Epithelial cell of alveolus of lung (primary cell): Measurements from ENCODE around the gene DLEU7. TPM values are rescaled to one million over a fixed set of nuclear protein-coding genes. Genes with fewer than 3 reads are reported as not detected.

Experiments used
- total RNA-seq: library from RNA; depleted of rRNA; stranded (reverse); fragments of >200 nt; gene quantifications from 2 replicates; pipeline ENCODE4 v1.2.1, GENCODE V29; 2015

Gene DLEU7
- total RNA-seq, result not detected in 2 replicates

DNA sequence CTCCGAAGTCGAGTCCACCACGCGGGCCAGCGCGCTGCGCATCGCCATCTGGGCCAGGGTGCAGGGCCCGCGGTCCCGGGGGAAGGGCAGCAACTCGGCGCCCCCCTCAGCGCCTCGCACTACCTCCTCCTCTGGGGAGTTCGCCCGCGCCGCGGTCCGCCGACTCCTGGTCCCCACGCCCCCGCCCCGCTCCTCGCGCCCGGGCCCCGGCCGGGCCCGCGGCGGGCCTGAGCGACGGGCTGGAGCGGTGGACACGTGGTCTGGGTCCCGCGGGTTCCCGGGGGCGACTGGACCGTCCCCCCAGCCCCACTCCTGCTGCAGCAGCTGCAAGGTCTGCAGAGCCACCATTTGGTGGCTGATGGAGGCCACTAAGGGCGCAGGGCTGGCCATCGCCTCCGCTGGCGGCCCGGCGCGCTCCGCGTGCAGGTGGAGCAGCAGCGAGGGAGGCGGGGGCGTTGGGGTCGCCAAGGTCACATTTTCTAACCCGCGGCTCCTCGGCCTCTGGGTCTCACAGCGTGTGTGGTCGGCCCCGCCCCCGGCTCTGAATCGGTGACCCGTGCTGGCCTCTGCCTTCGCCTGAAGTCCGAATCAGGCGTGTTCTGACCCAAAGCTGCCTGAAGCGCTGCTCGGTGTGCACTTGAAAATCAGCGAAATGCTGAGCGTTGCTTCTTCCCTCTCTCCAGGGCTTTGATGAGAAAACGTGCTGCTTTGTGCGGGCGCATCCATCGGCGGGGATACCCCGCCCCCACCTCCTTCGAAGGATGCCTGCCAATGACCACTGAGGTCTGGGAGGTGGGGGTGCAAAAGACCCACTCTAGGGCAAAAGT, at the start of gene DLEU7:
Gene DLEU7, minus strand, starts transcription at position 436 of the 827 bp plus-strand sequence. Its CDS starts 46 bp downstream, at position 390.

Other genes starting within 250 kb of the DLEU7 start
- 38.1 and 38.4 TPM in 2 replicates for gene RNASEH2B, start 66.1 kb upstream of the DLEU7 start, total RNA-seq